OCI-LY1 (cell line): ENCODE measurements around the gene ZNFX1.

Experiments
- CTCF ChIP-seq: fragments of 200-600 bp; sonication (generic), shearing (Covaris generic); IDR thresholded peaks from 2 replicates; pipeline ENCODE4 v1.5.1; 2017; ENCODE audit warnings: mild to moderate bottlenecking, antibody characterized with exemption, low read length, moderate library complexity, mixed read lengths
- EZH2 ChIP-seq: fragments of 200-600 bp; sonication (generic), shearing (Covaris generic); IDR thresholded peaks from 2 replicates; pipeline ENCODE4 v1.8.0; 2017; ENCODE audit warnings: borderline replicate concordance, mixed run types, mild to moderate bottlenecking, antibody characterized with exemption, low read length, moderate library complexity, mixed read lengths

- TF ChIP-seq CTCF: no peak
- no peak for TF ChIP-seq EZH2
These were observed 47.8 kb downstream of the ZNFX1 start for GRCh38 chr20:49230021-49230420.
